Raji (cell line): ENCODE measurements around the gene HERC2.

ENCODE experiments used
- POLR2A ChIP-seq: IDR thresholded peaks from 2 replicates; pipeline ENCODE4 v1.6.1; 2011; ENCODE audit warnings: low read depth, low read length, control low read depth; ENCODE audit not compliant: insufficient read depth

HERC2 gene

GRCh38 chr15:28103831-28104230, 218.1 kb downstream of the HERC2 start:
- TF ChIP-seq POLR2A = no peak

- TF ChIP-seq POLR2A = no peak
Measured at GRCh38 chr15:28101983-28102441, 220.0 kb downstream of the HERC2 start.

- no peak for TF ChIP-seq POLR2A
Measured at GRCh38 chr15:28101201-28101600, 220.8 kb downstream of the HERC2 start.

GRCh38 chr15:28100516-28101195, 221.3 kb downstream of the HERC2 start:
- no peak for TF ChIP-seq POLR2A

GRCh38 chr15:28099555-28100140, 222.3 kb downstream of the HERC2 start:
- no peak for TF ChIP-seq POLR2A

GRCh38 chr15:28098766-28099554, 223.0 kb downstream of the HERC2 start, which contains the start of gene OCA2:
TSS of gene OCA2 (minus strand) at chr15:28099315. CDS start at chr15:28081874, 17,441 bp downstream.
- no peak for TF ChIP-seq POLR2A

- TF ChIP-seq POLR2A = no peak
Measured at GRCh38 chr15:28098360-28098765, 223.6 kb downstream of the HERC2 start.

GRCh38 chr15:28097656-28098359, 224.2 kb downstream of the HERC2 start:
- TF ChIP-seq POLR2A = no peak

- TF ChIP-seq POLR2A = no peak
Measured at GRCh38 chr15:28096670-28097431, 225.1 kb downstream of the HERC2 start.

- no peak for TF ChIP-seq POLR2A
Measured at GRCh38 chr15:28096411-28096669, 225.6 kb downstream of the HERC2 start.

- no peak for TF ChIP-seq POLR2A
Measured at GRCh38 chr15:28094732-28095521, 227.1 kb downstream of the HERC2 start.

GRCh38 chr15:28093752-28094535, 228.0 kb downstream of the HERC2 start:
- TF ChIP-seq POLR2A = no peak

- TF ChIP-seq POLR2A = no peak
Measured at GRCh38 chr15:28091313-28091712, 230.7 kb downstream of the HERC2 start.

GRCh38 chr15:28086175-28086703, 235.7 kb downstream of the HERC2 start:
- no peak for TF ChIP-seq POLR2A
